GM12892 (cell line): ENCODE measurements around the gene DCUN1D1.
A peak's percentile ranks its signal among the peaks of the same experiment; 100 is the strongest.

Experiments used
- DNase-seq: peaks from one replicate; pipeline ENCODE4 v3.0.0; 2011; ENCODE audit not compliant: insufficient read length
- FAIRE-seq: peaks from 2 replicates; lab custom pipeline; 2011; peaks lifted over from hg19 to GRCh38; lab: Jason Lieb, UNC
- POLR2A ChIP-seq: IDR thresholded peaks from 2 replicates; pipeline ENCODE4 v1.6.1; 2011; ENCODE audit warnings: low read depth, low read length, control low read depth
- POLR2AphosphoS5 ChIP-seq: IDR thresholded peaks from 2 replicates; pipeline ENCODE4 v1.6.1; 2011; ENCODE audit warnings: low read depth, low read length, control low read depth
- TAF1 ChIP-seq: IDR thresholded peaks from 2 replicates; pipeline ENCODE4 v1.6.1; 2011; ENCODE audit warnings: low read depth, mild to moderate bottlenecking, control low read depth, low read length, borderline replicate concordance

Gene DCUN1D1

DNA sequence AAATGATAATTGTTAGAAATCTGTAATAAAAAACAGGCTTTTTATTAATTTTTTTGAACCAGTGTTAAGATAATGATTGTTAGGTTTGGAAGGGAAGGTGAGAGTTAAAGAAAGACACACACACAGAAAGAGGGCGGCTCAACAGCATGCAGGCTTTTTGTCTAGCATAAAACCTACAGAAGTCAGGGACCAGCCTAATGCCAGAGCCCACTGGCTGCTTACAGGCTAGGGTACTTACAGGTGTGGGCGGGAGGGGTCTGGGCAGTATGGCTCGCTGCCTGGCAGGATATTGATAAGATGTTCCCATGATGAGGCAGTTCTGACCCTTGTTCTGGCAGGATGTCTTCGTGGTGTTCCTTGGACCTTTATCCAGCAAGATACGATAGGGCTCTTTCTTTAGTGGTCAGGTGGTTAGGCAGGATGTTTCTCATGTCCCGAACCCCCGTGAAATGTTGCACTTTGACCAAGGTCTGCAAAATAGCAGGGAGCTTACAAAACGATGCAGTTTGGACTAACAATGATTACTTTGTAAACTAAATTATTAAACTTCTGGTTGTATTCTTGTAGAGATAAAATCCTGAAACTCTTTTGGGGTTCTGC lies 84.7 kb downstream of the DCUN1D1 start:
- no peak for TF ChIP-seq TAF1
- TF ChIP-seq POLR2A, result no peak
- no peak for TF ChIP-seq POLR2AphosphoS5
- FAIRE-seq (no peak), DNase-seq (no peak)

DNA sequence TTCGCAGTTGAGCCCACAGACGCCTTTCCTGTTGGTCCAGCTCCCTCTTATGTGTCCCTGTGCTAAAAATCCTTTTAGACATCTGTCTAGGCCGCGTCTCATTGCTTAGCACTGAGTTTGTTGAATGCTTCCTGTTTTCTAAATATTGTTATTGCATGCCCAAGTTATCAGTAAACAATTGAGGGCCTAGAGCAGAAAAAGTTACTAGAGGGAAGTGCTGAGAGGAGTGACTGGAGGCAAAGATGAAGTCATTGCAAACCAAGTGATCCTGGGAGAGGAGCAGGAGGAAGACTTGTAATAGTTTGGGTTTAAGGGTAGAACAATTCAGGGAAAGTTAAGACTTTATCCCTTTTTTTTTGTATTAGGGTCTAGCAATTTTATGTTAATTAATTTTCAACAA lies 88.1 kb downstream of the DCUN1D1 start:
- DNase-seq (no peak), FAIRE-seq (no peak)
- no peak for TF ChIP-seq POLR2AphosphoS5
- no peak for TF ChIP-seq TAF1
- no peak for TF ChIP-seq POLR2A

DNA sequence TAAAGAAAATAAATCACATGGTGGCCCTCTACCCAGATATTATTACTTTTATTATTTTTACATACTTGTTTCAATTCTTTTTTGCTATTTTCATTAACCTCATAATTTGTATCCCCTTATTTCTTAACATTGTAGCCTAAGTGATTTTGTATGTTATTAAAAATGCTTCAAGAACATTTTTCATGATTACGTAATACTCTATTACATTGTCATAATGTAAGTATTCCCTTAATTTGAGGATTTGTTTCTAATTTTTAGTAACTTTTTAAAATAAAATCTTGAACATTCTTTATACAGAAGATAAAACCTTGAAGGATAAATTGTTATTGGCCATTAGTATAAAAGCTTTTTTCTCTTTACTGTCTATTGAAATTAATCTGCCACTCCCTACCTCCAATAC lies 89.0 kb downstream of the DCUN1D1 start:
- FAIRE-seq, result no peak
- DNase-seq, result no peak
- TF ChIP-seq POLR2A, result no peak
- no peak for TF ChIP-seq TAF1
- no peak for TF ChIP-seq POLR2AphosphoS5

DNA sequence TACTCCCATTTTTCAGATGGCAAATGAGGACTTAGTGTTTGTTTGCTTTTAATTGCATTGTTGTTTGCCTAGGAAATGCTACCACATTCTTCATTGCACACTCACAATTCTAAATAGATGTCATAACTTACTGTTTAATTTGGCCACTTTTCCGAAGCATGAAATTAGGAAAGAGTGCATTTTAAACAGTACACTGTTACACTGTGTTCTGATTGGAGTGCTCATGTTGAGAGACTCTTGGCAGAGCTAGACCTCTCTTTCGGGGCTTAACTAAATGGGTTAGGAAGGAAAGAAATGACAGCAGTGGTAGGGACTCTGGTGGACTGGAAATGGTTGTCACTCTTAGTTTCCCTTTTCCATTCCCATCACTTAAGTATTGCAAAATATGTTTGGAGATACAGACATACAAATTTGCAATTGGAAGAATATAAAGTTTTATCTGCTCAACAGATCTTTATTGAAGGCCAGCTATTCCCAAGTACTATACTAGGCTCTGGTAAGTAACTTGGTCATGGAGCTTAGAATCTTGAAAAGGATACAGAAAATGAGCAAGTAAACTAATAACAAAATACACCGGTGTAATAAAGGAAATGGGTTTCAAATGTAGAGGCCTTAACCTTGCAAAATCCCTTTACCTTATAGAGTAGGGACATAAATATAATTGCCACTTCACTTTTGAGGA lies 90.2 kb downstream of the DCUN1D1 start:
- TF ChIP-seq POLR2AphosphoS5 (no peak), TAF1 (no peak), POLR2A (no peak)
- DNase-seq, result no peak
- FAIRE-seq, result peak; percentile 27
